Activated CD8-positive, alpha-beta T cell treated with anti-CD3 and anti-CD28 coated beads for 36 hours (primary cell): ENCODE results near the gene HAUS7. TPM values are rescaled to one million over a fixed set of nuclear protein-coding genes. Genes with fewer than 3 reads are reported as not detected.

Source experiments
- ATAC-seq: fragments of 200-7000 bp; cut with Tn5 transposase; one replicate; pipeline ENCODE4 v1.10.0; 2021; ENCODE audit warnings: mild to moderate bottlenecking, moderate library complexity
- CTCF ChIA-PET: fragments of 350-600 bp; sonication (Branson Sonifier 250); formaldehyde crosslinking; loops from one replicate; lab custom pipeline; 2021; ENCODE audit warnings: antibody characterized with exemption; lab: Charles Lee
- POLR2A ChIA-PET: fragments of 350-600 bp; sonication (Branson Sonifier 250); formaldehyde crosslinking; loops from one replicate; lab custom pipeline; 2021; ENCODE audit warnings: antibody characterized with exemption; lab: Charles Lee
- DNase-seq: peaks from one replicate; pipeline ENCODE4 v3.0.0-alpha.2; 2020
- H3K27ac Mint-ChIP-seq: one replicate; pipeline ENCODE4 v1.8.0; 2021; ENCODE audit warnings: mild to moderate bottlenecking, mixed read lengths
- H3K27me3 Mint-ChIP-seq: one replicate; pipeline ENCODE4 v1.8.0; 2021; ENCODE audit warnings: mixed read lengths
- H3K36me3 Mint-ChIP-seq: one replicate; pipeline ENCODE4 v1.8.0; 2021; ENCODE audit warnings: low read depth, mixed read lengths
- H3K4me1 Mint-ChIP-seq: one replicate; pipeline ENCODE4 v1.8.0; 2021; ENCODE audit warnings: low read depth, mixed read lengths
- H3K4me3 Mint-ChIP-seq: one replicate; pipeline ENCODE4 v1.8.0; 2021; ENCODE audit warnings: mild to moderate bottlenecking, moderate library complexity, mixed read lengths
- H3K9me3 Mint-ChIP-seq: one replicate; pipeline ENCODE4 v1.8.0; 2021; ENCODE audit warnings: mixed read lengths
- intact Hi-C: fragments of 100-400 bp; cut with micrococcal nuclease; formaldehyde crosslinking; loops from one replicate; pipeline ENCODE4 v1.10.0; 2022
- total RNA-seq, 2 experiments: library from RNA; stranded (reverse); gene quantifications; one replicate each; pipeline ENCODE4 v1.2.3, GENCODE V29; 2021
- TF ChIP-seq, protein P1 (sequence below): fragments of 200-600 bp; IDR thresholded peaks from one replicate; pipeline ENCODE4 v1.8.0; 2022; ENCODE audit warnings: antibody characterized with exemption, mild to moderate bottlenecking

Gene HAUS7
- total RNA-seq, 2 experiments from 2014 or later = 47.2 to 58.8 TPM

DNA sequence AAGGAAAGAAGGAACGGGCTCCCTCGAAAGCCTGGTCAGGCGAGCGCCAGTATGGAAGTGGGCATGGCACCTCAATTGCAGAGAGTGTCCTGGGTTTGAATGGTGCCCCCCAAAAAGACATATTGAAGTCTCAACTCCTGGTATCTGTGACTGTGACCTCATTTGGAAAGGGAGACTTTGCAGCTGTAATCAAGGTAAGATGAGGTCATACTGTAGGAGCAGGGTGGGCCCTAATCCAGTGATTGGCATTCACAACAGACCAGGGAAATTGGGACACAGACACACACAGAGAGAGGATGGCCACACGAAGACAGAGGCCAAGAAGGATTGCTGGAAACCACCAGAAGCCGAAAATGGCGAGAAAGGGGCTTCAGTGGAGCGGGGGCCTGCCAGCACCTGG, 52.7 kb downstream of the HAUS7 start:
- intact Hi-C loops = no loop called here
- H3K4me1 Mint-ChIP-seq = no peaks in the 10 kb centered on the region

DNA sequence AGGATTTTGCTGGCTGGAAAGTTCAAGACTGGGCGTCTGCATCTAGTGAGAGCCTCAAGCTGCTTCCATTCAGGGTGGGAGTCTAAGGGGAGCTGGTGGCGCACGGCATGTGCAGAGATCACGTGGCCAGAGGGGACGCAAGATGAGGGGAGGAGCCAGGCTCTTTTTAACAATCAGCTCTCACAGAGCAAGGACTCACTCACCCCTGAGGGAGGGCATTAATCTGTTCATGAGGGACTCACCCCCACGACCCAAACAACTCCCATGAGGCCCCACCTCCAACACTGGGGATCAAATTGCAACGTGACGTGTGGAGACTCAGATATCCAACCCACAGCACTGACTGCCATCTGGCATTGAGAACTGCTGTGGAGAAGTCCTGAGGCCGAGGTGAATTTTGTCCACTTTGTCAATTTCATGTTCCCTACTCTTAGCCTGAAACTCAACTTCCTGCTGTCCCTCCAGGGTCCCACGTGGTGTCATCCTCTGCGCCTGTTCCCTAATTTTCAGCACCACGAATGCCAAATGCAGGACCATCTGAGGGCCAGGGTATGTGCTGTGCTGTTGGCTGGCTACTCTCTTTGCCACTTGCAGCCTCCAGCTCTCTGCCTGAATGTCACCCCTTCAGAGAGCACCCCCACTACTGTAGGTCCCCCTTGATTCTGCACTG, 53.5 kb downstream of the HAUS7 start:
- ChIA-PET CTCF (no interaction called here), POLR2A (no interaction called here)
- H3K36me3 Mint-ChIP-seq = no peaks in the 10 kb centered on the region
- H3K4me3 Mint-ChIP-seq = no peak overlapping the region
- DNase-seq (no peak), ATAC-seq (no peak)
- H3K27me3 Mint-ChIP-seq = no peaks in the 10 kb centered on the region
- TF ChIP-seq, protein P1, sequence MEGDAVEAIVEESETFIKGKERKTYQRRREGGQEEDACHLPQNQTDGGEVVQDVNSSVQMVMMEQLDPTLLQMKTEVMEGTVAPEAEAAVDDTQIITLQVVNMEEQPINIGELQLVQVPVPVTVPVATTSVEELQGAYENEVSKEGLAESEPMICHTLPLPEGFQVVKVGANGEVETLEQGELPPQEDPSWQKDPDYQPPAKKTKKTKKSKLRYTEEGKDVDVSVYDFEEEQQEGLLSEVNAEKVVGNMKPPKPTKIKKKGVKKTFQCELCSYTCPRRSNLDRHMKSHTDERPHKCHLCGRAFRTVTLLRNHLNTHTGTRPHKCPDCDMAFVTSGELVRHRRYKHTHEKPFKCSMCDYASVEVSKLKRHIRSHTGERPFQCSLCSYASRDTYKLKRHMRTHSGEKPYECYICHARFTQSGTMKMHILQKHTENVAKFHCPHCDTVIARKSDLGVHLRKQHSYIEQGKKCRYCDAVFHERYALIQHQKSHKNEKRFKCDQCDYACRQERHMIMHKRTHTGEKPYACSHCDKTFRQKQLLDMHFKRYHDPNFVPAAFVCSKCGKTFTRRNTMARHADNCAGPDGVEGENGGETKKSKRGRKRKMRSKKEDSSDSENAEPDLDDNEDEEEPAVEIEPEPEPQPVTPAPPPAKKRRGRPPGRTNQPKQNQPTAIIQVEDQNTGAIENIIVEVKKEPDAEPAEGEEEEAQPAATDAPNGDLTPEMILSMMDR = no peak
- H3K4me1 Mint-ChIP-seq = peaks cover 6% of the 10 kb centered on the region
- intact Hi-C loops = no loop called here
- H3K9me3 Mint-ChIP-seq = no peaks in the 10 kb centered on the region
- no peak overlapping the region for H3K27ac Mint-ChIP-seq

More for the DNA sequence above, 52.7 kb downstream of the HAUS7 start:
- no peak for DNase-seq
- H3K27ac Mint-ChIP-seq = no peak overlapping the region
- H3K36me3 Mint-ChIP-seq = no peaks in the 10 kb centered on the region
- no peak overlapping the region for H3K4me3 Mint-ChIP-seq
- H3K9me3 Mint-ChIP-seq = no peaks in the 10 kb centered on the region
- CTCF ChIA-PET = interaction anchor here (1.5 kb wide), 1 partner anchor 43 kb away, joined by 3 read pairs; no protein-coding TSS in a partner anchor
- ATAC-seq = no peak
- POLR2A ChIA-PET = no interaction called here
- H3K27me3 Mint-ChIP-seq = no peaks in the 10 kb centered on the region
- TF ChIP-seq, protein P1 = no peak

DNA sequence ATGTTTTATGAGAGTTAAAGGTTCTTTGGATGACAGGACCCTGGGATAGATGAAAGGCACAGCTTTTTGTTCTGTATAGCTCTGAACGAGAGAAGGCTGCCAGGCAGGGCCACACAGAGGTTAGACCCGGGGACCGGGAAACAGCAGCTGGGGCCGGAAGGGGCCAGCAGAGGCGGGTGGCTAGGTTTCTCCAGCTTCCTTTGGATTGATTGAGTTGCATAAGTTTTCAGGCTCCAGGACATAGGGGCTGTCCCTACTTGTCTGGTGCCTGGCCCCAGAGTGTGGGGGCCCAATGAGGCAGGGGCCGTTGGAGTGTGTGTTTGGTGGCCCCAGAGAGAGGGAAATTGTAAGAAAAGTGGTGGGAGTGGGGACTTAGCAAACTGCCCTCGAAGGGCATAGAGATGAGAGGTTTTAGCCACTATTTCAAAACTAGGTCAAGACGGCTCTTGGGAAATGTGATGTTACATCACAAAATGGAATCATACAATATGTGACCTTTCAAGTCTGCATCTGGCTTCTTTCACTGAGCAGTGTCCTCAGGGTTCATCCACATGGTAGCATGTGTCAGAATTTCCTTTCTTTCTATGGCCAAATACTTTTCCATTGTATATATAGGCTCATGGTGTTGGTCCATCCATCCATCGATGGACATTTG, 55.4 kb downstream of the HAUS7 start:
- Mint-ChIP-seq H3K9me3 (no peaks in the 10 kb centered on the region), H3K27me3 (no peaks in the 10 kb centered on the region), H3K4me3 (no peak overlapping the region), H3K27ac (no peak overlapping the region), H3K4me1 (peaks cover 7% of the 10 kb centered on the region), H3K36me3 (no peaks in the 10 kb centered on the region)
- ChIA-PET POLR2A (no interaction called here), CTCF (no interaction called here)
- DNase-seq = no peak
- no peak for ATAC-seq
- TF ChIP-seq, protein P1 = no peak
- intact Hi-C loops = no loop called here

DNA sequence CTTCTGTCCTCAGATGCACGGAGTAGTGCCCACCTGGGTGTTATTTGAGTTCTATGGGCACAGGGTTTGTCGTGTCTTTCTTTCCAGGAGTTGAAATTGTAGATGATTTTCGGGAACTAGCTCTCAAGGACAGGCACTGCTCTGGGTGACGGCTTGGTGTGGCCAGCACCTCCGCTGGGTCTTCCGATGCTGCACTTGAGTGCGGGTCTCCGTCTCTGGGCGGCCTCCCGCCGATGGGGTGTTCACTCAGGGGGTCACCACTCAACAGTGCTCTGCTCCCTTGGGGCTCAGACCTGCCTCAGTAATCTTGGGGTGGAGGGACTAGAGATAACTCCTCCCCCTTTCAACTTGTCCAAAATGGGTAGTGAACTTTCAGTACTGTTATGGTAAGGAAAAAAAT, 56.6 kb downstream of the HAUS7 start:
- no peak overlapping the region for H3K4me3 Mint-ChIP-seq

More for the DNA sequence above, 56.6 kb downstream of the HAUS7 start:
- ChIA-PET CTCF (no interaction called here), POLR2A (no interaction called here)
- ATAC-seq (no peak), DNase-seq (no peak)
- H3K27ac Mint-ChIP-seq = no peak overlapping the region
- no peaks in the 10 kb centered on the region for H3K27me3 Mint-ChIP-seq
- H3K4me1 Mint-ChIP-seq = peaks cover 7% of the 10 kb centered on the region
- TF ChIP-seq, protein P1 = no peak
- intact Hi-C loops = no loop called here
- no peaks in the 10 kb centered on the region for H3K9me3 Mint-ChIP-seq
- no peaks in the 10 kb centered on the region for H3K36me3 Mint-ChIP-seq
